ENCODE data around the gene FOXO3. TPM values are rescaled to one million over a fixed set of nuclear protein-coding genes. Genes with fewer than 3 reads are reported as not detected.

FOXO3 gene
- total RNA-seq, 4 donors from 2014 or later: 110 to 176 (median 139) TPM

GRCh38 chr6:108635505-108636226 is 74.9 kb downstream of the FOXO3 start:
- 82 to 84% methylated on average over 6 of the region's 6 CpGs for WGBS, 2 donors
- intact Hi-C loops (cut with DNase I; ENCODE audit: low total_unique reads): no loop called here
- DNase-seq (ENCODE audit: low spot score in 2 of 2): no peak
- no peak overlapping the region for H3K4me3 ChIP-seq (ENCODE audit: low read depth, poor library complexity, severe bottlenecking)
- TF ChIP-seq CTCF (IDR thresholded peaks at IDR 0.05) (no peak), POLR2A (IDR thresholded peaks at IDR 0.05) (no peak)

DNA sequence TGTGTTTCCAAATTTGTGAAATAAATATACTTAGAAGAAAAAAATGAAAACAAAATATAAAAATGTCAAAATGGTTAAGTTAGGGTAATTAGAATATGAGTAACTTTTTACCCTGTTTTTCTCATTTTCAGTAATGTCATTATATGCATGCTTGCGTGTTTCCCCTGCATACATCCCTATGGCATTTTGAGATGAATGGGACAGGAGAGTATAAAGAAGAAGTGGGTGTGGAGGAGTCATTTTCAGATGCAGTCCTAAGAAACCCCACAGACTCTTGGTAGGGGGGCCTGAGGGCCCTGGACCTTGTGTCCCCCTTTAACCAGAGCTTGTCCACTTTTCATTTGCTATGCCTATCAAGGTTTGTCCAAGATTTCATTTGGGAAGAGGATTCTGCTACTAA is 77.2 kb downstream of the FOXO3 start:
- no peak for DNase-seq (ENCODE audit: low spot score in 2 of 2)
- 100% methylated on average over 1 of the region's 1 CpG for WGBS, 2 donors
- no peak for TF ChIP-seq CTCF (IDR thresholded peaks at IDR 0.05)
- H3K4me3 ChIP-seq (ENCODE audit: low read depth, poor library complexity, severe bottlenecking): no peak overlapping the region
- intact Hi-C loops (cut with DNase I; ENCODE audit: low total_unique reads): no loop called here

DNA sequence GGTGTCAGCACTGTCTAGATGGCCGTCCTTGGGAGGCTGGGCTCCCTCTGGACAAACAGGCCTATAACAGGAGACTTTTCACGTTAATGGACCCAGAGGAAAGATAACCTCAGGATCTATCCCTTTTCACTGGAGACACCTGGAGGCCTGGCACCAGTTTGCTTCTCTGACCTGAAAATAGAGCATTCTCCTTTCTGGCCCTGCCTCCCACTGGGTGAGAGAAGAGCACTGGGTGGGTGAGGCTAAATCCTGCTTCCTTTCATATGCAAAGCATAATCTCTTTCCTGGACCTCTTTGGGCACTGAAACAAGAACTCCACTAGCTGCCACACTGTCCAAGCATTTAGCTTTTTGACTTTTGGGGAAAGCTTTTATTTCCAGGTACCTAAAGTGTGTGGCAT is 78.3 kb downstream of the FOXO3 start:
- no peak for TF ChIP-seq CTCF (IDR thresholded peaks at IDR 0.05)
- TF ChIP-seq POLR2A (IDR thresholded peaks at IDR 0.05): no peak
- WGBS, 2 donors: 86 to 93% methylated on average over 2 of the region's 2 CpGs
- intact Hi-C loops (cut with DNase I; ENCODE audit: low total_unique reads): no loop called here
- no peak for DNase-seq (ENCODE audit: low spot score in 2 of 2)
- no peak overlapping the region for H3K4me3 ChIP-seq (ENCODE audit: low read depth, poor library complexity, severe bottlenecking)

GRCh38 chr6:108640104-108640503 is 79.4 kb downstream of the FOXO3 start:
- 54 to 62% methylated on average over 2 of the region's 2 CpGs for WGBS, 2 donors
- no peak overlapping the region for H3K4me3 ChIP-seq (ENCODE audit: low read depth, poor library complexity, severe bottlenecking)
- intact Hi-C loops (cut with DNase I; ENCODE audit: low total_unique reads): no loop called here
- DNase-seq (ENCODE audit: low spot score in 2 of 2): no peak
- no peak for TF ChIP-seq CTCF (IDR thresholded peaks at IDR 0.05)
- TF ChIP-seq POLR2A (IDR thresholded peaks at IDR 0.05): no peak

- TF ChIP-seq CTCF (IDR thresholded peaks at IDR 0.05) (no peak), POLR2A (IDR thresholded peaks at IDR 0.05) (no peak)
- intact Hi-C loops (cut with DNase I; ENCODE audit: low total_unique reads): no loop called here
- WGBS, 2 donors: 93 to 96% methylated on average over 1 of the region's 1 CpG
Observed at GRCh38 chr6:108643184-108643583, 82.5 kb downstream of the FOXO3 start.

DNA sequence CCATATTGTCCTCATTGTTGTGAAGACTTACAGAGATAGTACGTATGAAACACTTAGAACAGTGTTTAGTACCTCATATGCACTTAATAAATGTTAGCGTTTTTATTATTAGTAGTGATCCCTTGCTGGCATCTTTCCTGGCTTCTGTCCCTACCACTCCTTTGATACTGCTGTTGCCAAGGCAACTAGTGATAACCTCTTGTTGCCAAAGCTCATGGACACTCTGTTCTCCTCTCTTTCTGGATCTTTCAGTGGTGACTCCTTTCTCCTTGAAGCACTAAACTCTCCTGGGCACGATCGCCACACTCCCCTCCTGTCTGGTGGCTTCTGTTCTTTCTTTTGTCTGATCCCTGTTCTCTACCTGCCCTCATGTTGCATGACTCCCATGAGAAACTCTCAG is 83.5 kb downstream of the FOXO3 start:
- TF ChIP-seq POLR2A (IDR thresholded peaks at IDR 0.05): no peak
- TF ChIP-seq CTCF (IDR thresholded peaks at IDR 0.05): no peak
- no peak for DNase-seq (ENCODE audit: low spot score in 2 of 2)
- 82 to 88% methylated on average over 4 of the region's 4 CpGs for WGBS, 2 donors
- intact Hi-C loops (cut with DNase I; ENCODE audit: low total_unique reads): no loop called here
- H3K4me3 ChIP-seq (ENCODE audit: low read depth, poor library complexity, severe bottlenecking): no peak overlapping the region

More at GRCh38 chr6:108643184-108643583, 82.5 kb downstream of the FOXO3 start:
- H3K4me3 ChIP-seq (ENCODE audit: low read depth, poor library complexity, severe bottlenecking): no peak overlapping the region
- no peak for DNase-seq (ENCODE audit: low spot score in 2 of 2)

Measured in lower leg skin (tissue), 4 donors.